Colon (tissue), 2 donors: ENCODE measurements around the gene RPTOR.
"Not testable (repeated sequence)": the region's sequence is repeated elsewhere in the genome, so short reads cannot be mapped to it uniquely, and the experiment has no call there.

Experiments used
- FAIRE-seq: peaks from 2 replicates; lab custom pipeline; 2012; peaks lifted over from hg19 to GRCh38; lab: Jason Lieb, UNC
- donor health status: control.
- donor health status: control.

The RPTOR gene

GRCh38 chr17:80696456-80696855 is 151.8 kb downstream of the RPTOR start:
- no peak for FAIRE-seq

DNA sequence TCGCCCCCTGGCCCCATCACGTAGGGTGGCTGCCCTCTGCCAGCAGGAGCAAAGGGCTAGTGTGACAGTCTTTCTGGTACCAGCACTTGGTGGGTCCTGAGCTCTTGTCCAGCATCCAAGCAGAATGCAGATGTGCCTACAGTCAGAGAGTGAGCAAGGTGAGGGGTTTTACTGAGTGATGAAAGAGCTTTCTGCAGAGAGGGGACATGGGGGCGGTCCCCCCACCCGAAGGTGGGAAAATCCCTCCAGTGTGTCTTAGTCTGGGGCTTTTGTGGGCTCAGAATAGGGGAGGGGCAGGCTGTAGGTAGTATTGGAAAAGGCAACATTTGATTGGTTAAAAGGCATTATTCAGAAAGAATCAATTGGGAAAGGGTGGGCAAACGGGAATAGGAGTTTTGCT is 152.3 kb downstream of the RPTOR start:
- FAIRE-seq = no peak

- no peak for FAIRE-seq
These were observed 153.7 kb downstream of the RPTOR start for GRCh38 chr17:80698297-80698696.

- not testable (repeated sequence) for FAIRE-seq
These were observed 154.6 kb downstream of the RPTOR start for GRCh38 chr17:80699205-80699604.

- no peak for FAIRE-seq
These were observed 157.1 kb downstream of the RPTOR start for GRCh38 chr17:80701730-80702129.

DNA sequence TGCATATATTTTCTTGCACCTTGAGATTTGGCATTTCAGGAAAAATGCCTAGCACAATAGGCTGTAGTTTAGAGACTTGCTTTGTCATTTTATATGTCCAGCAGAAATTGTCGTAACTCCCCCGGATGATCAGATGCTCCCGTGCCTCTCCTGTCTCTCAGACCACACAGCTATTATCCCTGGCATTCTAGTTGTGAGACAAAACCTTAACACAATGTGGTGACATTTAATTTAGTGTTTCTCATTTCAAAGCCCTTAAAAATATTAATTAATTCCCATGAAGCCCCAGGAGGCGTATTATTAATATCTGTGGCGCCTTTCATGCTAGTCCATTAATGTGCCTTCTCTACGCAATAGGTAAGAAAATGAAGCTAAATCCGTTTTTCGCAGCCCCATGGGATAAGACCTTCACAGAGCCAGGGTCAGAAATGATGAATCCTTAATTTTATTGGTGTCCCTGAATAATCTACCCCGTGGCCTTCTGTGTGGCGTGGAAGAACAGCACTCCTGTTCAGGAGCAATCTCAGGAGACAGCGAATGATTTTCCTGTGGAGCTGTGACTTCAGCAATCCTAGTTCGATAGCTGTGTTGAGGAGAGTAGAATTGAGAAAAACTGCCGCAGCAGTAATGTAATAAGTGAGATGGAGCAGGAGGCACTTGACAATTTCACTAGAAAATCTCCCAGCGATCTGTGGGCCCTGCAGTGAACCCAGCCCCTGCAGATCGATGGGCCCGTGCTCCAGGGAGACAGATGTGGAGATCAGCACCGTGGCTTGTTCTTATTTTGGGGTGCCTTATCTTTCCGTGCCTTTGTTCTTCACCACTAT is 157.9 kb downstream of the RPTOR start:
- FAIRE-seq = no peak

GRCh38 chr17:80703142-80703478 is 158.5 kb downstream of the RPTOR start:
- no peak for FAIRE-seq

DNA sequence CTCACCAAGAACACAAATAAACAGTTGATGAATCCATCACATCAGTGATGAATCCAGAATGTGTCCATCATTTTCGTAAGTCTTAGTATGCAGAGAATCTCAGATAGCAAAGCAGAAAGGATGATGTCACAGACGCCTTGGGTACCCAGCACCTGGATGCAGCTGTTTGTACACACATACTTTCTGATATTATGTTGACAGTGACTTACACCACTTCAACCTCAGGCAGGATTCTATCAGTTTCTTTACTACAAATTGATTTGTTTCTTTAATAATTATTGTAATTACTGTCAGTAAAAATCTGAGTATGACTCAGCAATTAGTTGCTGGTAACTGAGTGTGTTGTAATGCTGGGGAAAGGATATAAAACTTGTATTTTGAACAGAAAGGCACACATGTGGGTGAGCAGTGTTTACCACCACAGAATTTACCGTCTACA is 159.8 kb downstream of the RPTOR start:
- no peak for FAIRE-seq

- no peak for FAIRE-seq
These were observed 160.3 kb downstream of the RPTOR start for GRCh38 chr17:80704894-80705293.

DNA sequence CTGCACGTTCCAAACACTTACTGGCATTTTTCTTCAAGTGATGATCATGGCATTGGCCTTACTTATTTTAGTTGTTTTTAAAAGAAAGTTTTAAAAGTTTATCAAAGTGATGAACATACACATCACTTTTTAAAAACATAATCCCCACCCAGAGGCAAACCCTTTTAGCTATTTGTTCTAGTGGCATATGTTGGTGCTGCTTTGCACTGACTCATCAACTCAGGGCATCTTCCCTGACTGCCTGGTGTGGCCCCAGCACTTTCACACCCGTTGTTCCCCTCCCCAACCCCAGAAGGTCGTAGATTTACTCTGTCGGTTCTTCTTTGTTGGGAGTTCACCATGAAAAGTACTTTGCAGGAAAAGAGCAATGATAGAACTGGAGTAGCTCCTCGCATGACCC is 161.3 kb downstream of the RPTOR start:
- no peak for FAIRE-seq

GRCh38 chr17:80706463-80706867 is 161.8 kb downstream of the RPTOR start:
- no peak for FAIRE-seq

DNA sequence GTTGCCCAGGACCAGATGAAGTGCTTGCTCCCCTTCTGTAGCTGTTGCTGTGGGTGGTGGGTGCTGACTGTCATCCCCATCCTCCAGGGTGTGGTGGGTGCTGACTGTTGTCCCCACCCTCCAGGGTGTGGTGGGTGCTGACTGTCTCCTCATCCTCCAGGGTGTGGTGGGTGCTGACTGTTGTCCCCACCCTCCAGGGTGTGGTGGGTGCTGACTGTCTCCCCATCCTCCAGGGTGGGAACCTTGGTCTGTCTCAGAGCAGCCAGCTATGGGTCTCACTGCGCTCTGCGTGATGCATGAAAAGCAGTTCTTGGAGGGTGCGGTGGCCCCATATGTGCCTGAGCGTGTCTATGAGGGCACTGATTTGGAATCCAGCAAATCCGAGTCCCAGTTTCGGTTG is 163.8 kb downstream of the RPTOR start:
- FAIRE-seq = no peak

- FAIRE-seq = no peak
These were observed 164.6 kb downstream of the RPTOR start for GRCh38 chr17:80709090-80709695.

DNA sequence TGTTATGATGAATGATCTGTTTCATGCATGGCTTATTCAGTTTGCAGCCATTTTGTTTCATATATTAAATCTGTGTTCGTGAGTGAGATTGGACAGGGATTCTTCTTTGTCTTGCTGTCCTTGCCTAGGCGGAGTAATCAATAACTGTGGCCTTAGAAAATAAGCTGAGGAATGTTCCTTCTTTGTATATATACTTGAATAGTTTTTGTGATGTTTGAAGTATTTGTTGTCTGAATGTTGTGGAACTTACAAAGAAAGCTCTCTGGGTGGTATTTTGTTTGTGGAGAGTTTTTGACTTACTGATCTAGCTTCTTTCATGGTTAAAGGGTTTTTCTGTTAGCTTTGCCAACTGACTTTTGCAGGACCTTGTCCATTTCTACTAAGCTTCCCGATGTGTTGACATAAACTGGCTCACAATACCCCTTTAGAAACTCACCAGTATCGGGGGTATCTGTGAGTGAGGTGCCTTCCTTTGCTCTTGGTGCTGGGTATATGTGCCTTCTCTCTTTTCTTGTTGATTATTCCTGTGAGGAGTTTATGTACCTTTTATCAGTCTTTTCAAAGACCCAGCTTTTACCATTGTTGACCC is 166.2 kb downstream of the RPTOR start:
- FAIRE-seq = no peak

DNA sequence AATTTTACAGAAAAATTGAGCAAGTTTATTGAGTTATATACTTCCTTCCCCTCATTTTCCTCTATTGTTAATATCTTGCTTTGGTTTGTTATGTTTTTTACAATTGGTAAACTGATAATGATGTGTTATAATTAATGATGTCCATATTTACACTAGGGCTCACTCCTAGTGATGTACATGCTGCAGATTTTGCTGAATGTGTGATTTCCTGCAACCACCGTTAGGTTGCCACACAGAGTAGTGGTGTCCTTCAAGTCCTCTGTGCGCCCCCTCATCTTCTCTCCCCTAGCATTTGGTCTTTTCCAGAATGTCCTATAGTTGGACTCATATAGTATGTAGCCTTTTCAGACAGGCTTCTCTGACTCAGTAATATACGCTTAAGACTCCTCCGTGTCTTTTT is 167.5 kb downstream of the RPTOR start:
- FAIRE-seq = no peak

DNA sequence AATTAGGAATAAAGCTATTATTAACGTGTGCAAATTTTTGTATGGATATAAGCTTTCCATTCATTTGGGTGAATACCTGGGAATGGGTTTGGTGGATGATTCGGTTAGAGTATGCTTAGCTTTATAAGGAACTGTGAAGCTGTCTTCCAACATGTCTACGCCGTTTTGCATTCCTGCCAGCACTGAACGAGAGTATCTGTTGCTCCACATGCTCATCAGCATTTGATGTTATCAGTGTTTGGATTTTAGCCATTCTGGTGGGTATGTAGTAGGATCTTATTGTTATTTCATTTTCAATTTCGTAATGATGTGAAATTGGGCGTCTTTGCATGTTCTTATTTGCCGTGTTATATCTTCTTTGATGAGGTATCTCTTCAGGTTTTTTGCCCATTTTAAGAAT is 168.0 kb downstream of the RPTOR start:
- FAIRE-seq = no peak

- FAIRE-seq = no peak
These were observed 172.5 kb downstream of the RPTOR start for GRCh38 chr17:80716986-80717719.

DNA sequence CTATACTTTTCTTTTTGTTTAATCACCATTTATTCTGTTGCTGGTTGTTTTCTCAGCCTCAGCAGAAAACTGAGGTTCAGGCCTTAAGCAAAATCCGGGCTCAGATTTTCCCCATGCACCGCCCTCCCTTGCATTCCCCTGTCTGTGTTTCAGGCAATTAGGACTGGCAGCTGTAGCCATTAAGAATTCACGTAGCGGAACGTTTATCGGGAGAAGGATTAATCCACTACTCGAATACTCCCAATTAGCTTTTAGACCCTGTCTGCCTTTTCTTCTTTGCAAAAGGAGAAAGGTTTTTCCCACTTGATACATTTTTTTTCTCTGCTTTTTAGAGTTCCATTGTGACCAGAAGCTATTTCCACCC is 173.1 kb downstream of the RPTOR start:
- FAIRE-seq = no peak

- no peak for FAIRE-seq
These were observed 173.8 kb downstream of the RPTOR start for GRCh38 chr17:80718428-80718827.

DNA sequence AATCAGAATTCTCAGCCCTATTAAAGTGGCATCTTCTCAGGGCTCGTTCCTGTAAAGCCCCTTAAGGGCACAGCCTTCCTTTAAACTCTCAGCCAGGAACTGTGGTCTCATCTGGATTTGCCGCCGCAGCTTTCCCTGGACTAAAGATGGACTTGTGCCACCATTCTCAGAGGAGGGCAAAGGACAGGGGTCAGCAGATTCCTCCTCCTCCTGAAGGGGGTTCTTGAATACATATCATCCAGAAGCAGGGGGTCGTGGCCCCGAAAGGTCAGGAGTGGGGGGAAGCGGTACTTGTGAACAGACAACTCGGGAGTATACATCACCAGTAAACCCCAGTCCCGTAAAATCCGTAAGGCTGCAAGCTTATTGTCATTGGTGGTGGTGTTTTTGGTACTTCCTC is 174.8 kb downstream of the RPTOR start:
- no peak for FAIRE-seq

DNA sequence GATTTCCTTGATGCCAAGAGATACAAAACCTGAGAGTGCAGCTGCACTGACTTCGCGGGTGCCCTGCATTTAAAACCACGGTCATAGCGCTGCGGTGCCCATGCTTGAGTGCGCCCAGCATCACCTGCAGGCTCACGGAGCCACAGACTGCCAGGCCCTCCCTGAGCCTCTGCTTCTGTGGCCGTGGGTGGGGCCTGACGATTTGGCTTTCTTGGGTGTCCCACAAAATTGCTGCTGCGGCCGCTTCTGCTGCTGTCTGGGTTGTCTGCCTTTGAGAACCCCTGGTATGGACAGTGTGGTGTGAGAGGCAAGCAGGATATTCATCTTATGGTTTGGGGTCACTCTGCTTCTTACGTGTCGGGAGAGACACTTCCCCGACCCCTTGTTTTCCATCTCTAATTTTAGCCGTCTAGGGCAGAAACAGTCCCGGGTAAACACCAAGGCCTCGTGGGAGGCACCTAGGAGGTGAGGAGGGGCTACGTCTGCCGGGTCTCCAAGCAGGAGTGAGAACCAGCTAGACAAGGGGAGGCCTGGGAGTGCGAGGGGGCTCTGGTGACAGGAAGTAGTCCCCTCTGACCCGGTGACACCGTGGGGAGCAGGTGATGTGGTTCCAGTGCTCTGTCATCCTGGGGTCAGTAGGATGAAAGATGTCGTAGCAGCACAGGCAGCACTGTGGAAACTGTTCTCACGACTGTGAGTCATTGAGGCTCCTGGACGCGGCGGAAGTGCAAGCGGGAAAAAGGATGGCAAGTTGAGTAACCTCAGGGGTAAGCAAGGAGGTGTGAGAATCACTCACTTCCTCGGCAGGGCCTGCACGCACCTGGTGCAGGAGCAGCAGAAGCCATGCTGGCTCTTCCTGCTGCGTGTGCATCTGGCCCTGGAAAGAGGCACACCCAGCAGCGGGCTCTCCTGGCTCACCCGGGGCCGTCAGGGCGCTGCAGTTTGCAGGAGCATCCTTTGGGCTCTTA is 176.3 kb downstream of the RPTOR start:
- no peak for FAIRE-seq

- no peak for FAIRE-seq
These were observed 178.0 kb downstream of the RPTOR start for GRCh38 chr17:80722661-80723060.
